HEK293 (cell line): ENCODE data around the gene SPDYE4.
"Not testable (repeated sequence)": the region's sequence is repeated elsewhere in the genome, so short reads cannot be mapped to it uniquely, and the experiment has no call there.

Experiments used
- CTCF ChIA-PET: fragments of 350-600 bp; formaldehyde crosslinking; extraction: SDS; loops from one replicate; lab custom pipeline; 2021; ENCODE audit warnings: antibody characterized with exemption; lab: Yijun Ruan, JAX
- POLR2A ChIA-PET: fragments of 300-600 bp; formaldehyde crosslinking; extraction: SDS; loops from one replicate; lab custom pipeline; 2020; ENCODE audit warnings: antibody characterized with exemption, inconsistent platforms; lab: Yijun Ruan, JAX
- H3K27ac ChIP-seq: fragments of 200-500 bp; sonication (Bioruptor generic); 2 replicates; pipeline ENCODE4 v1.5.1; 2014; ENCODE audit warnings: low read depth, low read length, control low read depth, inconsistent platforms; ENCODE audit errors: extremely low read depth
- H3K36me3 ChIP-seq, 2 experiments: fragments of 200-500 bp in 1 of 2; sonication (Bioruptor generic) in 1 of 2; 1 replicate in 1 of 2; 2 replicates in 1 of 2; pipeline ENCODE4 v1.5.1; 2014 to 2017; ENCODE audit warnings: inconsistent platforms in 2 of 2, low read length in 2 of 2; ENCODE audit not compliant: control insufficient read depth in 2 of 2, insufficient read depth in 1 of 2
- H3K4me1 ChIP-seq: fragments of 200-500 bp; sonication (Bioruptor generic); 2 replicates; pipeline ENCODE4 v1.5.1; 2014; ENCODE audit warnings: mild to moderate bottlenecking, low read length, inconsistent platforms; ENCODE audit not compliant: control insufficient read depth, insufficient read depth
- H3K4me3 ChIP-seq: 2 replicates; pipeline ENCODE4 v1.5.1; 2011; ENCODE audit warnings: low read depth, mild to moderate bottlenecking, control low read depth, low read length, moderate library complexity
- H3K9me3 ChIP-seq: fragments of 200-500 bp; sonication (Bioruptor generic); 2 replicates; pipeline ENCODE4 v1.5.1; 2014; ENCODE audit warnings: low read depth, low read length, inconsistent platforms; ENCODE audit not compliant: control insufficient read depth, insufficient read depth
- KLF8 ChIP-seq: fragments of 450-650 bp; formaldehyde crosslinking; IDR thresholded peaks from 2 replicates; pipeline ENCODE4 v1.5.1; 2016; ENCODE audit warnings: missing biosample characterization, missing genetic modification characterization
- MZF1 ChIP-seq: fragments of 450-650 bp; formaldehyde crosslinking; IDR thresholded peaks from 2 replicates; pipeline ENCODE4 v1.5.1; 2017; ENCODE audit warnings: missing biosample characterization, missing genetic modification characterization, borderline replicate concordance
- PRDM10 ChIP-seq: fragments of 450-650 bp; formaldehyde crosslinking; IDR thresholded peaks from 2 replicates; pipeline ENCODE4 v1.5.1; 2016; ENCODE audit warnings: missing biosample characterization, missing genetic modification characterization
- TSHZ1 ChIP-seq: fragments of 450-650 bp; formaldehyde crosslinking; IDR thresholded peaks from 2 replicates; pipeline ENCODE4 v1.5.1; 2016; ENCODE audit warnings: missing biosample characterization, missing genetic modification characterization, borderline replicate concordance
- ZNF2 ChIP-seq: fragments of 450-650 bp; formaldehyde crosslinking; IDR thresholded peaks from 2 replicates; pipeline ENCODE4 v1.5.1; 2016; ENCODE audit warnings: missing biosample characterization, missing genetic modification characterization
- ZNF202 ChIP-seq: fragments of 450-650 bp; formaldehyde crosslinking; IDR thresholded peaks from 2 replicates; pipeline ENCODE4 v1.5.1; 2016; ENCODE audit warnings: missing biosample characterization, missing genetic modification characterization, borderline replicate concordance
- ZNF23 ChIP-seq: fragments of 450-650 bp; formaldehyde crosslinking; IDR thresholded peaks from 2 replicates; pipeline ENCODE4 v1.5.1; 2016; ENCODE audit warnings: missing biosample characterization, missing genetic modification characterization, borderline replicate concordance
- ZNF239 ChIP-seq: fragments of 450-650 bp; formaldehyde crosslinking; IDR thresholded peaks from 2 replicates; pipeline ENCODE4 v1.5.1; 2016; ENCODE audit warnings: missing biosample characterization, missing genetic modification characterization
- ZNF354C ChIP-seq: fragments of 450-650 bp; formaldehyde crosslinking; IDR thresholded peaks from 2 replicates; pipeline ENCODE4 v1.5.1; 2016; ENCODE audit warnings: missing biosample characterization, missing genetic modification characterization, low read depth, borderline replicate concordance
- ZNF449 ChIP-seq: fragments of 450-650 bp; formaldehyde crosslinking; IDR thresholded peaks from 2 replicates; pipeline ENCODE4 v1.5.1; 2017; ENCODE audit warnings: missing biosample characterization, mild to moderate bottlenecking, missing genetic modification characterization, moderate library complexity
- ZNF580 ChIP-seq: fragments of 450-650 bp; formaldehyde crosslinking; IDR thresholded peaks from 2 replicates; pipeline ENCODE4 v1.5.1; 2016; ENCODE audit warnings: missing biosample characterization, missing genetic modification characterization
- ZNF843 ChIP-seq: fragments of 450-650 bp; formaldehyde crosslinking; IDR thresholded peaks from 2 replicates; pipeline ENCODE4 v1.5.1; 2016; ENCODE audit warnings: missing biosample characterization, missing genetic modification characterization

The SPDYE4 gene

GRCh38 chr17:8806253-8806925 is 48.0 kb upstream of the SPDYE4 start:
- Histone ChIP-seq H3K36me3 (no peaks in the 10 kb centered on the region), H3K27ac (no peak overlapping the region), H3K9me3 (no peaks in the 10 kb centered on the region), H3K4me3 (no peak overlapping the region), H3K4me1 (no peaks in the 10 kb centered on the region)
- TF ChIP-seq PRDM10 (tag by site-specific recombination) = no peak
- no peak for TF ChIP-seq ZNF2 (tag by site-specific recombination)
- TF ChIP-seq ZNF23 (tag by site-specific recombination) = no peak
- no peak for TF ChIP-seq ZNF239
- no peak for TF ChIP-seq ZNF354C (tag by site-specific recombination)
- no peak for TF ChIP-seq ZNF843 (tag by site-specific recombination)
- no peak for TF ChIP-seq ZNF202 (tag by site-specific recombination)
- TF ChIP-seq ZNF449 = no peak
- no peak for TF ChIP-seq KLF8
- no peak for TF ChIP-seq MZF1
- no peak for TF ChIP-seq TSHZ1
- no peak for TF ChIP-seq ZNF580 (tag by site-specific recombination)
- POLR2A ChIA-PET = interaction anchor here (0.8 kb wide), 1 partner anchor 11 kb away, joined by 4 read pairs; no protein-coding TSS in a partner anchor
- CTCF ChIA-PET = interaction anchor here (0.5 to 1.6 kb wide), 7 partner anchors 18 to 1050 kb away, joined by 3 to 6 read pairs (median 4); no protein-coding TSS in a partner anchor

- CTCF ChIA-PET = interaction anchor here (0.6 to 2.2 kb wide), 5 partner anchors 20 to 1051 kb away, joined by 4 to 11 read pairs (median 6); no protein-coding TSS in a partner anchor
- H3K36me3 ChIP-seq, H3K27ac ChIP-seq: not testable (repeated sequence)
Measured at GRCh38 chr17:8805396-8805795, 47.0 kb upstream of the SPDYE4 start.

More at GRCh38 chr17:8805396-8805795, 47.0 kb upstream of the SPDYE4 start:
- H3K9me3 ChIP-seq, H3K4me1 ChIP-seq, POLR2A ChIA-PET, H3K4me3 ChIP-seq: not testable (repeated sequence)
